CD14-positive monocyte (primary cell): Measurements from ENCODE around the gene LRG1. TPM values are rescaled to one million over a fixed set of nuclear protein-coding genes. Genes with fewer than 3 reads are reported as not detected.

Experiments used
- DNase-seq, 3 donors: peaks; one replicate each; pipeline ENCODE4 v3.0.0-alpha.2; 2011 to 2022
- H2AFZ ChIP-seq: 2 replicates; pipeline ENCODE4 v1.6.0; 2012; ENCODE audit warnings: mild to moderate bottlenecking, low read depth, low read length, inconsistent platforms; ENCODE audit not compliant: insufficient read depth, poor library complexity, severe bottlenecking
- H3K27ac ChIP-seq, 2 donors: 1 replicate in 1 of 2; 2 replicates in 1 of 2; pipeline ENCODE4 v1.5.1; 2012 to 2013; ENCODE audit warnings: low read length in 2 of 2, control low read depth in 1 of 2, inconsistent platforms in 1 of 2, low read depth in 1 of 2, mild to moderate bottlenecking in 1 of 2
- H3K27me3 ChIP-seq, 2 donors: one replicate each; pipeline versions ENCODE4 v1.6.0 to v1.6.1; 2011 to 2013; ENCODE audit warnings: low read length in 2 of 2; ENCODE audit not compliant: control insufficient read depth in 2 of 2, insufficient read depth in 2 of 2
- H3K36me3 ChIP-seq, 2 donors: replicated peaks in 1 of 2; 1 replicate in 1 of 2; 2 replicates in 1 of 2; pipeline versions ENCODE4 v1.5.1 to v1.6.1; 2012 to 2013; ENCODE audit warnings: low read length in 2 of 2, control low read depth in 1 of 2, inconsistent platforms in 1 of 2, mild to moderate bottlenecking in 1 of 2; ENCODE audit not compliant: insufficient read depth in 2 of 2, control insufficient read depth in 1 of 2
- H3K4me1 ChIP-seq, 2 donors: 1 replicate in 1 of 2; 2 replicates in 1 of 2; pipeline versions ENCODE4 v1.5.1 to v1.6.1; 2012 to 2013; ENCODE audit warnings: low read length in 2 of 2, control low read depth in 1 of 2, inconsistent platforms in 1 of 2, mild to moderate bottlenecking in 1 of 2, moderate library complexity in 1 of 2; ENCODE audit not compliant: insufficient read depth in 2 of 2, control insufficient read depth in 1 of 2
- H3K4me2 ChIP-seq: replicated peaks from 2 replicates; pipeline ENCODE3; 2012; ENCODE audit warnings: low read length, moderate library complexity, mild to moderate bottlenecking; ENCODE audit not compliant: poor library complexity, severe bottlenecking; ENCODE audit errors: extremely low read depth
- H3K4me3 ChIP-seq, 3 experiments: fragments of 200-600 bp in 1 of 3; sonication (generic) in 1 of 3; replicated peaks in 1 of 3; 1 replicate in 2 of 3; 2 replicates in 1 of 3; pipeline ENCODE4 v1.5.1; 2011 to 2013; ENCODE audit warnings: low read length in 3 of 3, mild to moderate bottlenecking in 3 of 3, control low read depth in 2 of 3, low read depth in 2 of 3, inconsistent platforms in 1 of 3, moderate library complexity in 1 of 3
- H3K79me2 ChIP-seq: 2 replicates; pipeline ENCODE4 v1.6.0; 2012; ENCODE audit warnings: mild to moderate bottlenecking, control low read depth, inconsistent platforms, low read length, moderate library complexity; ENCODE audit not compliant: insufficient read depth
- H3K9ac ChIP-seq: 2 replicates; pipeline ENCODE4 v1.6.0; 2017; ENCODE audit warnings: low read length, mild to moderate bottlenecking; ENCODE audit not compliant: insufficient read depth, poor library complexity, severe bottlenecking
- H3K9me3 ChIP-seq, 2 donors: replicated peaks in 1 of 2; 1 replicate in 1 of 2; 2 replicates in 1 of 2; pipeline versions ENCODE4 v1.5.1 to v1.6.1; 2012 to 2013; ENCODE audit warnings: low read length in 2 of 2, control low read depth in 1 of 2; ENCODE audit not compliant: control insufficient read depth in 1 of 2, insufficient read depth in 1 of 2
- H4K20me1 ChIP-seq: 2 replicates; pipeline ENCODE4 v1.6.0; 2012; ENCODE audit warnings: mild to moderate bottlenecking, low read length, control low read depth, moderate library complexity; ENCODE audit not compliant: insufficient read depth
- H3K27ac Mint-ChIP-seq, 7 donors: one replicate each; pipeline ENCODE4 v1.8.0; 2020; ENCODE audit warnings: mild to moderate bottlenecking in 7 of 7, mixed read lengths in 7 of 7, moderate library complexity in 6 of 7, inconsistent platforms in 2 of 7
- H3K27me3 Mint-ChIP-seq, 3 donors: one replicate each; pipeline ENCODE4 v1.8.0; 2021 to 2022; ENCODE audit warnings: low read depth in 3 of 3, mild to moderate bottlenecking in 3 of 3, mixed read lengths in 3 of 3, moderate library complexity in 3 of 3, inconsistent platforms in 1 of 3
- H3K36me3 Mint-ChIP-seq, 2 donors: one replicate each; pipeline ENCODE4 v1.8.0; 2020; ENCODE audit warnings: mixed read lengths in 2 of 2, inconsistent platforms in 1 of 2, mild to moderate bottlenecking in 1 of 2
- H3K4me1 Mint-ChIP-seq: one replicate; pipeline ENCODE4 v1.8.0; 2020; ENCODE audit warnings: mild to moderate bottlenecking, mixed read lengths
- H3K4me3 Mint-ChIP-seq, 2 donors: one replicate each; pipeline ENCODE4 v1.8.0; 2020; ENCODE audit warnings: mild to moderate bottlenecking in 2 of 2, mixed read lengths in 2 of 2, moderate library complexity in 1 of 2
- H3K9me3 Mint-ChIP-seq, 7 donors: one replicate each; pipeline ENCODE4 v1.8.0; 2020 to 2022; ENCODE audit warnings: mixed read lengths in 7 of 7, mild to moderate bottlenecking in 6 of 7, moderate library complexity in 6 of 7, inconsistent platforms in 2 of 7
- CTCF ChIP-seq: fragments of 200-600 bp; IDR thresholded peaks from one replicate; pipeline ENCODE4 v1.8.0; 2022; ENCODE audit warnings: antibody characterized with exemption, mild to moderate bottlenecking
- WGBS: methylation state at CpG from one replicate; pipeline ENCODE4 v1.1.5; 2013; ENCODE audit warnings: missing lambda C conversion rate; ENCODE audit not compliant: insufficient coverage; 5-methylcytosine and 5-hydroxymethylcytosine counted together
- intact Hi-C, 2 donors: fragments of 100-400 bp; cut with micrococcal nuclease; formaldehyde crosslinking; loops; one replicate each; pipeline versions ENCODE4 v1.15.0 to v1.15.1; 2023
- polyA plus RNA-seq, 3 donors: library from polyadenylated mRNA; depleted of rRNA in 1 of 3; unstranded in 2 of 3; stranded (reverse) in 1 of 3; fragments of 300-500 nt in 2 of 3; fragments of >200 nt in 1 of 3; fragmentation: Illumina TruSeq in 2 of 3; gene quantifications; 1 replicate in 2 of 3; 2 replicates in 1 of 3; pipeline ENCODE4 v1.2.3, GENCODE V29; 2012 to 2021

The LRG1 gene
- polyA plus RNA-seq, 3 donors = 5.5 to 50.1 (median 9.6) TPM

- Histone ChIP-seq H3K36me3 (peaks cover 30% of the 10 kb centered on the region in 2 donors), H3K27ac (no peak overlapping the region), H3K9me3 (no peaks in the 10 kb centered on the region), H3K4me1 (peaks cover 0 to 6% of the 10 kb centered on the region in 2 donors), H3K4me2 (no peak overlapping the region), H3K27me3 (no peaks in the 10 kb centered on the region), H2AFZ (no peak overlapping the region), H3K9ac (no peak overlapping the region), H4K20me1 (no peaks in the 10 kb centered on the region), H3K79me2 (no peaks in the 10 kb centered on the region), H3K4me3 (no peak overlapping the region)
- peaks cover 0 to 2% (median 0%) of the 10 kb centered on the region in 3 donors for H3K27me3 Mint-ChIP-seq
- peaks cover 7% of the 10 kb centered on the region for H3K4me1 Mint-ChIP-seq
- no peak for TF ChIP-seq CTCF
- H3K4me3 Mint-ChIP-seq = no peak overlapping the region
- peak in 1 of 3 donors; percentile 31 for DNase-seq
- no peaks in the 10 kb centered on the region for H3K9me3 Mint-ChIP-seq
- intact Hi-C loops = no loop called here
- WGBS = 62% methylated on average over 13 of the region's 15 CpGs
- H3K27ac Mint-ChIP-seq = peak overlapping the region in 3 of 7 donors; percentile 10 to 53 (median 26)
- H3K36me3 Mint-ChIP-seq = peaks cover 31 to 53% of the 10 kb centered on the region in 2 donors
Observed at GRCh38 chr19:4504891-4505569, 34.8 kb downstream of the LRG1 start.

GRCh38 chr19:4504297-4504701, 35.5 kb downstream of the LRG1 start:
- DNase-seq = no peak
- H3K4me1 ChIP-seq = peaks cover 0 to 6% of the 10 kb centered on the region in 2 donors
- peak overlapping the region in 1 of 7 donors; percentile 36 for H3K27ac Mint-ChIP-seq
- no peak overlapping the region for H3K9ac ChIP-seq
- H3K27ac ChIP-seq = no peak overlapping the region
- H3K36me3 Mint-ChIP-seq = peaks cover 37 to 58% of the 10 kb centered on the region in 2 donors
- no peak overlapping the region for H3K4me2 ChIP-seq
- no peak overlapping the region for H3K4me3 ChIP-seq
- intact Hi-C loops = no loop called here
- no peak overlapping the region for H3K4me3 Mint-ChIP-seq
- no peaks in the 10 kb centered on the region for H3K9me3 Mint-ChIP-seq
- WGBS = 95% methylated on average over 22 of the region's 23 CpGs
- H3K79me2 ChIP-seq = no peaks in the 10 kb centered on the region
- peaks cover 34 to 36% of the 10 kb centered on the region in 2 donors for H3K36me3 ChIP-seq
- peaks cover 7% of the 10 kb centered on the region for H3K4me1 Mint-ChIP-seq
- no peak for TF ChIP-seq CTCF
- H3K27me3 ChIP-seq = no peaks in the 10 kb centered on the region
- H3K27me3 Mint-ChIP-seq = no peaks in the 10 kb centered on the region
- H3K9me3 ChIP-seq = no peaks in the 10 kb centered on the region
- H4K20me1 ChIP-seq = no peaks in the 10 kb centered on the region
- H2AFZ ChIP-seq = no peak overlapping the region
